Nephron (organoid): ENCODE data around the gene CTNNA3.
"Not testable (repeated sequence)": the region's sequence is repeated elsewhere in the genome, so short reads cannot be mapped to it uniquely, and the experiment has no call there.

Source experiments
- H3K27ac Mint-ChIP-seq, 3 experiments: 2 replicates each; pipeline ENCODE4 v1.8.0; 2020; ENCODE audit warnings: mixed read lengths in 3 of 3, mild to moderate bottlenecking in 2 of 3, moderate library complexity in 1 of 3
- H3K27me3 Mint-ChIP-seq: 2 replicates; pipeline ENCODE4 v1.8.0; 2021; ENCODE audit warnings: low read depth, mild to moderate bottlenecking, moderate library complexity, mixed read lengths
- H3K36me3 Mint-ChIP-seq: 2 replicates; pipeline ENCODE4 v1.8.0; 2020; ENCODE audit warnings: low read depth, mixed read lengths
- H3K4me1 Mint-ChIP-seq: 2 replicates; pipeline ENCODE4 v1.8.0; 2020; ENCODE audit warnings: mixed read lengths
- H3K4me3 Mint-ChIP-seq, 3 experiments: 2 replicates each; pipeline ENCODE4 v1.8.0; 2020; ENCODE audit warnings: mild to moderate bottlenecking in 3 of 3, mixed read lengths in 3 of 3, moderate library complexity in 2 of 3
- H3K9me3 Mint-ChIP-seq: 2 replicates; pipeline ENCODE4 v1.8.0; 2020; ENCODE audit warnings: mixed read lengths
- TF ChIP-seq, protein P1 (sequence below), 3 experiments: fragments of 200-600 bp; sonication (generic); IDR thresholded peaks; one replicate each; pipeline ENCODE4 v1.5.0; 2021; ENCODE audit warnings: antibody characterized with exemption in 3 of 3; ENCODE audit not compliant: unreplicated experiment in 3 of 3

CTNNA3 gene

GRCh38 chr10:66378117-66378876, 1317.7 kb downstream of the CTNNA3 start:
- TF ChIP-seq, protein P1, sequence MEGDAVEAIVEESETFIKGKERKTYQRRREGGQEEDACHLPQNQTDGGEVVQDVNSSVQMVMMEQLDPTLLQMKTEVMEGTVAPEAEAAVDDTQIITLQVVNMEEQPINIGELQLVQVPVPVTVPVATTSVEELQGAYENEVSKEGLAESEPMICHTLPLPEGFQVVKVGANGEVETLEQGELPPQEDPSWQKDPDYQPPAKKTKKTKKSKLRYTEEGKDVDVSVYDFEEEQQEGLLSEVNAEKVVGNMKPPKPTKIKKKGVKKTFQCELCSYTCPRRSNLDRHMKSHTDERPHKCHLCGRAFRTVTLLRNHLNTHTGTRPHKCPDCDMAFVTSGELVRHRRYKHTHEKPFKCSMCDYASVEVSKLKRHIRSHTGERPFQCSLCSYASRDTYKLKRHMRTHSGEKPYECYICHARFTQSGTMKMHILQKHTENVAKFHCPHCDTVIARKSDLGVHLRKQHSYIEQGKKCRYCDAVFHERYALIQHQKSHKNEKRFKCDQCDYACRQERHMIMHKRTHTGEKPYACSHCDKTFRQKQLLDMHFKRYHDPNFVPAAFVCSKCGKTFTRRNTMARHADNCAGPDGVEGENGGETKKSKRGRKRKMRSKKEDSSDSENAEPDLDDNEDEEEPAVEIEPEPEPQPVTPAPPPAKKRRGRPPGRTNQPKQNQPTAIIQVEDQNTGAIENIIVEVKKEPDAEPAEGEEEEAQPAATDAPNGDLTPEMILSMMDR (IDR thresholded peaks at IDR 0.05; ENCODE audit: unreplicated experiment in 3 of 3), result no peak
- peaks cover 10% of the 10 kb centered on the region for H3K4me1 Mint-ChIP-seq
- H3K4me3 Mint-ChIP-seq, result no peak overlapping the region
- no peak overlapping the region for H3K27ac Mint-ChIP-seq
- H3K9me3 Mint-ChIP-seq, result peaks cover 4% of the 10 kb centered on the region
- H3K36me3 Mint-ChIP-seq, result no peaks in the 10 kb centered on the region
- H3K27me3 Mint-ChIP-seq, result no peaks in the 10 kb centered on the region

GRCh38 chr10:66368146-66368545, 1327.8 kb downstream of the CTNNA3 start:
- H3K36me3 Mint-ChIP-seq, result no peaks in the 10 kb centered on the region
- H3K4me1 Mint-ChIP-seq, result peaks cover 7% of the 10 kb centered on the region
- no peak overlapping the region for H3K27ac Mint-ChIP-seq
- TF ChIP-seq, protein P1 (IDR thresholded peaks at IDR 0.05; ENCODE audit: unreplicated experiment in 3 of 3), result no peak
- no peak overlapping the region for H3K4me3 Mint-ChIP-seq
- H3K27me3 Mint-ChIP-seq, result no peaks in the 10 kb centered on the region
- no peaks in the 10 kb centered on the region for H3K9me3 Mint-ChIP-seq

- Mint-ChIP-seq H3K27ac (no peak overlapping the region), H3K9me3 (no peaks in the 10 kb centered on the region), H3K27me3 (no peaks in the 10 kb centered on the region), H3K4me1 (peaks cover 7% of the 10 kb centered on the region), H3K4me3 (no peak overlapping the region), H3K36me3 (no peaks in the 10 kb centered on the region)
- TF ChIP-seq, protein P1 (IDR thresholded peaks at IDR 0.05; ENCODE audit: unreplicated experiment in 3 of 3), result no peak
Observed at GRCh38 chr10:66366163-66366562, 1329.8 kb downstream of the CTNNA3 start.

DNA sequence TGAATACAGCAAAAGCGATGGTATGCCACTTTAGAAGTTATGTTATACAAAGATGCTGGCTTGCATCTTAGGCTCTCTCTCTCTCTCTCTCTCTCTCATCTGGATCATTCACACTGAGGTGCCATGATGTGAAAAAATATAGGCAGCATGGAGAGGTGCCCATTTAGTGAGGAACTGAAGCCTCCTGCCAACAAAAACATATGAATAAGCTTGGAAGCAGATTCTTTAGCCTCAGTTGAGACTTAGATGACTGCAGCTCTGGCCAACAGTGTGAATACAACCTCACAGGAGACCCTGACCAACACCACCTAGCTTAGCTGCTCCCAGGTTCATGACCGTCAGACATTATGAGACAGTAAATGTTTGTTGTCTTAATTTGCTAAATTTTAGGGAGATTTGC, 1330.3 kb downstream of the CTNNA3 start:
- Mint-ChIP-seq H3K4me3 (no peak overlapping the region), H3K36me3 (no peaks in the 10 kb centered on the region), H3K9me3 (no peaks in the 10 kb centered on the region), H3K27me3 (no peaks in the 10 kb centered on the region), H3K27ac (no peak overlapping the region), H3K4me1 (peaks cover 7% of the 10 kb centered on the region)
- TF ChIP-seq, protein P1 (IDR thresholded peaks at IDR 0.05; ENCODE audit: unreplicated experiment in 3 of 3), result no peak

- Mint-ChIP-seq H3K4me1 (no peaks in the 10 kb centered on the region), H3K36me3 (no peaks in the 10 kb centered on the region), H3K9me3 (no peaks in the 10 kb centered on the region), H3K27me3 (no peaks in the 10 kb centered on the region), H3K27ac (no peak overlapping the region), H3K4me3 (no peak overlapping the region)
- TF ChIP-seq, protein P1 (IDR thresholded peaks at IDR 0.05; ENCODE audit: unreplicated experiment in 3 of 3), result no peak
Observed at GRCh38 chr10:66362522-66362921, 1333.5 kb downstream of the CTNNA3 start.

- H3K9me3 Mint-ChIP-seq, H3K27ac Mint-ChIP-seq, H3K4me3 Mint-ChIP-seq, H3K4me1 Mint-ChIP-seq, H3K27me3 Mint-ChIP-seq, H3K36me3 Mint-ChIP-seq: not testable (repeated sequence)
Observed at GRCh38 chr10:66353822-66354221, 1342.2 kb downstream of the CTNNA3 start.
